HG02938 (cell line): ENCODE measurements around the gene NUP93.

Experiments
- ATAC-seq: cut with Tn5 transposase; IDR thresholded peaks from one replicate; pipeline ENCODE4 v1.9.1; 2021; ENCODE audit warnings: mild to moderate bottlenecking, moderate library complexity; ENCODE audit not compliant: unreplicated experiment

Gene NUP93

DNA sequence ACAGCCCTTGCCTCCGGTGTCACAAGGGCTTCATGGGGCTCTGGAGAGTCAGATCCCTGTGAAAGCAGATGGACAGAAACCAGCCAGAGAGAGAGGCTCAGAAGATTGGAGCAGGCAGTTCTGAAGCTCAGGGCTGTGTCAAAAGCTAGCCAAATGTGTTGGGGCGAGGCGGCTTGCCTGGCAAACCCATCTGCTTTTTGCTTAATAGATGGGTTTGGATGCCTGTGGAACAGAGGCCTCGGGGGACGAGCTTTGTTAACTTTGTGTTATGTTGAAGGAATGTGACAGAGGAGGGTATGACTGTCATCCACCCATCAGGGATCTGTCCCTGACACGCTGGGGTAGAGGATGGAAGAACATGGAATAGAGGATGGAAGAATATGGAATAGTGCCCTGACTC lies 114.1 kb downstream of the NUP93 start:
- ATAC-seq = no peak

DNA sequence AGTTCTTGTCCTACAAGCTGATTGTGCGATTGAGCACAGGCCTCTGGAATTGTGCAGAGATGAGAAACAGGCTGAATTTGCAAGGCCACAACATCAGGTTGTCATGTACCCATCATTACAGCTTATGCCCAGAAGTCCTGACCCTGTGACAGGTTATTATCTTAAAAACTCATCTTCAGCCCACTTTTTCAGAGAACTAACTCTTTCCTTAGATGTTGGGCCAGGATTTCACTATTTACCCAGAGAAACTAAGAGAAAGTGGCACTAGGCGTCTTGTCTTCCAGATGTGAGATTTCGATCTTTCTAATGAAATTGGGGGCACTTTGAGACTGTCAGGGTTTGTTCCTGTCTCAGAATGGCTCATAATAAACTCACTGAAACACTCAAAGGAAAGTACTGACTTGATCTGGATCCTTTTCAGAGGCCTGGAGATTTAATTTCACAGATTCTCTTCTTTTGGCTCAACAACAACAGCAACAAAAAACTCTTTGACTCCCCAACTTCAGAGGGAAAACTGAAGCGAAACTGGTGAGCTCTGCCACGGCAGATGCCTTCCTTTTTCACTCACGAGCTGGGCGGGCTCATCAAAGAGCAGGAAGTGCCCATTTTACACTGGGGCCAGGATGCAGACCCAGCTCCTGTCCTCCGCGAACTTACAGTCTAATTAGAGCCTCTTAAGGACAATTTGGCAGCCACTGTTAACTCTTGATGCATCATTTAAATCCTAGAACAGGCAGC lies 117.4 kb downstream of the NUP93 start:
- ATAC-seq = no peak

DNA sequence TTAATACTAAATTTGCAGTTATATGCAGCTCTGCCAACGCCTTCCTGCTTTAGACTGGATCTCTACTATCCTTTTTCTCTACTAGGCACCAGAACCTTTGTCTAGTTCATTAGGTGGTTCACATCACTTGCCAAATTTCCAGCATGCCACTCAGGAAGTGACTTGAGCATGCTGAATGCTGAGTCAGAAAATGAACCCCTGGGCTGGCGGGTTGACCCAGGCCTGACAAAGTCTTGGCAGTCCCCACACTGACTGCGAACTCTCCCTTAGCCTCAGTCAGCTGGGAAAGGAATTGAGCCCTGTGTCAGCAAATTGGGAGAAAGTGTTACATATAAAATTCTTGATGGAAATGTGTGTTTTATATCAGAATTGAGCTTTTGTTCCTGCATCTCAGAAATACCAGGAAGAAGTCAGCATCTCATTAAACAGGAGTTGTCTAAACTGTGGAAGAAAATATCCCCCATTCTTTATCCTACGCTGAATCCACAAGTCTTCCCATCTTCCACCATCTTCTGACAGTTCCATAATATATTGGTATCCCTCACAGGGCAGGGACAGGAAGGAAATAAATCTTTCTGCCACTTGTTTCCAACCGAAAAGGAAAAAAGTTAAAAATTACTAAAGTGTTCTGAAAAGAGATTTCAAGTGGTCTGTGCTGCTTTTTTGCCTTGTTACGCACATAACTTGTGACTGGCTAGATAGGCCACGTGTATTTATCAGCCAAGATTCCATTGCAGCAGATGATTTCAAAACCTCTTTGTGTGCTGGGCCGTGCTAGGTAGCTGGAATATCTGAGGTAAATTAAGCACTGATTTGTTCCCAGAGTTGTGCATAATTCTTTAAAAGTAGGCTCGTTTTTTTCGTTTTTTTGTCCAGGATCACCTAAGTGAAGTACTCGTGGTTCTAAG lies 118.4 kb downstream of the NUP93 start:
- ATAC-seq = no peak

DNA sequence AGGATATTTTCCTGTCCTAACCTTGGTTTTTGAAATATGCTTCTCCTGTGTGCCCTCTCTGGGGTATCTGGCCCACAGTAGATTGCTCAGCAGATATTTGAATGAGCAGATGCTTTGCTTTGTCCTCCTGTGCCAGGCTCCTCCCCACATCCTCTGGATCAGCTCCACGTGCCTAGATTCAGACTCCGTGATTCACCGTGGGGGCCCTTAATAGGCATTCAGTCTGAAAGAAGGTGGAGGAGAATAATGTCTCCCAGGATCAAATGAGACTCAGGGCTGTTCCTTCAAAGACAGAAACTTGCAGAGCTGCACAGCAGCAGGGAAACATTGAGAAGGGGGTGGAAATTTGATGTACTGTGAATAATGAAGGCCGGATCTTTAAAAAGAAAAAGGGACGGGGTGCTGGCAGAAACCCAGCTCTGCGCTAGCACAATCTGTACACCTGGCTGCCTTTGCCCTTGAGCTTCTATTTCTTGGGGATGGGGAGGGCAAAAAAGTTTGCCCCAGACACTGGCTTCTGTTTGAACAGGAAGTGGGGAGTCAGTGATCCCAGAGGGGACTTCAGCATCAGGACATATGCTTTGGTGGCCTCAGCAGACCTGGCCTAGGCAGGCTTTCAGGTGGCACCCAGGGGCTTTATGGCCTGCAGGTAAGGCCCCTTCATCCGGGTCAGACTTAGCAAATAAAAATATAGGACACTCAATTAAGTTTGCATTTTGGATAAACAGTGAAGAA lies 119.2 kb downstream of the NUP93 start:
- ATAC-seq = no peak

DNA sequence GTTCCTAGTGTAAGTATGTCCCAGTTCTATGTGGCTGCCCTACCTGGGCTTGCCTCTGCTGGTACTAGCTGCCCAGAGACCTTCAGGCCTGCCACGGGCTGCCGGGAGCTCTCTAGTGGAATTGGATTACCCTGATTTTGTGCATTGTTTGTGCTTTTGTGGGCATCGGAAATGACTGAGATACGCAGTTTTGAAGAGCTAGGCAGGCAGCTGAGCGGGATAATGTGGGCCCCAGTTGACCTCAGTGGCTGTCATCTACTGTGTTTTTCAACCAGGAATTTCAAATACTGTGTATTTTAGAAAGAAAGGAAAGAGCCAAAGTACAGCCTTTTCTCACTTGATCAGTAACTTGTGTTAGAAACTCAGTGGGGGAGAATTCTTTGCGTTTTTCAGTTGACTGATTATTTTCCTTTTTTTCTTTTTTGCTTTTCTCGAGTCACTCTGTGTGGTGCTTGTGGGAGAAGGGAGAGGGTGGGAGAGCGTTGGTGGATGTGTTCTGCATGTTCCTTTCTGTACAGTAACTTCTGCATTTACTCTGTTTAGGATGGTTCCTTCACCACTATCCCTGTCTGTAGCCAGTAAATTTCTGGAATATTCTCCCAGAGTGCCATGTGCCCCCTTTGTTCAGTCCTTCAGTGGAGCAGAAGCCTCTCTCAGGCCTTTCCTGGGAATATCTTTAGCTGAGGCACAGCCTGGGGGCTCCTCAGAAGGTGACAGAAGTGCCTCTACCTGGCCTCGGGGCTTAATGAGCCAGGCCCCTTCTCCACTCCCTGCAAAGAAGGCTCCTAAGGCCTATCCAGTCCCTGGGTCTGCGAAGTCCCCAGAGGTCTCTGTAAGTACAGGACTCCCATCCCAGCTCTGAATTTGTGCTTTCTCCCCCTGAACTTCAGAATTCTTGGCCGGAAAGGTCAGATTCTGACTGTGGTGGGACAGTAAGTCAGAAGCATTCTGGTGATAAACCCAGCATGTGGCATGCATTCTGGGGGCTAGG lies 120.1 kb downstream of the NUP93 start:
- ATAC-seq = no peak

DNA sequence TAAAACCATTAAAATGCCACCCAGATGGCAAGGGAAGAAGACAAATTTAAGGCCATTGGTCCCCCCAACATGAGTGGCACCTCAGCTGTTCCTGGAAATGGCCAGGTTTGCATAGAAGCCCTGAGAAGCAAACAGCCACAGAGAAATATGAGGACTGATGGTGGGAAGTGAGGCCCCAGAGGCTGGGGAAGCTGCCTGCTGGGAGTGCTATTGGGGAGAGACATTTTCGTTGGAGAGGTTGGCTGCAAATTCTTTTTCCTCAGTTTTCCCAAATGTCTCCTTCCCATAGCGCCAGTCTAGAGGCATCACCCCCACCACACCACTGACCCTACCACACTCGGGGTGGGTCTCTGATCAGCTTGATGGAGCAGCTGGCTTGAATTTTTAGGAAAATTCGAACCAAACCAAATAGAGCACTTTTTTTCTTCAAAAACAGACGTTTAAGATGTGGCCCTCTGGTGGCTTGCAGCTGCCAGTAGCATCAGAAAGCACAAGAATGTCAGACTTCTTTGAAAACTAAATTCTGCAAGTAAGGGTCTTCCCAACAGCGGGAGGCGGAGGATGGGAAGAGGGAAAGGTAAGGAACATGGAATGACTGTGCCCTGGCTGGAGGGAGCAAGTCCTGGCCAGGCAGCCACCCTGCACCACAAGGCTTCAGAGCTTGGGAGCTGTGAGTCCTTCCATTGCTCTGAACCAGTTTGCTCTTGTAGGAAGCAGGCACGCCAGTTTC lies 121.9 kb downstream of the NUP93 start:
- ATAC-seq = no peak

DNA sequence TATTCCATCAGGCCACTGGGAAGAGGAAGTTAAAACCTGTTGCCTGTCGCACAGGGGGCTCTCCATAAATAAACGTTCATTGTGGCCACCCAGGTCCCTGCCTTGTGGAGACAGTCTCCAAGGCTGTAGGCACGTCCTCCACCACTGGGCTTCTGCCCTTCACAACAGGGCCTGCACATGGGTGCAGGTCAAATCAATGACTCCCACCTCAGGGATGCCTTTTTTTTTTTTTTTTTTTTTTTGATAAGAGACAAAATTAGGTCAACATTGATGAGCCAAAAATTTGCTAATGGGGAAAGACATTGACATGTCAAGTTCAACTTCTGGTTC lies 122.4 kb downstream of the NUP93 start:
- ATAC-seq = no peak

DNA sequence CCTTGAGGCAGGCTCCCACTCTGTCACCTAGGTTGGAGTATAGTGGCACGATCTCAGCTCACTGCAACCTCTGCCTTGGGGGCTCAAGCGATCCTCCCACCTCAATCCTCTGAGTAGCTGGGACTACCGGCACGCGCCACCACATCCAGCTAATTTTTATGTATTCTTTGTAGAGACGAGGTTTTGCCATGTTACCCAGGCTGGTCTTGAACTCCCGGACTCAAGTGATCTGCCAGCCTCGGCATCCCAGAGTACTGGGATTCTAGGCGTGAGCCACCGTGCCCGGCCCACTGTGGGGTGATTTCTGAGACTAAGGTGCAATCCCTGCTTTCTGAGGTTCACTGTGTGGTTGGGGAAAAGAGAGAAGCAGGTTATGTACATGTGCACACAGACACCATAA lies 123.0 kb downstream of the NUP93 start:
- no peak for ATAC-seq

DNA sequence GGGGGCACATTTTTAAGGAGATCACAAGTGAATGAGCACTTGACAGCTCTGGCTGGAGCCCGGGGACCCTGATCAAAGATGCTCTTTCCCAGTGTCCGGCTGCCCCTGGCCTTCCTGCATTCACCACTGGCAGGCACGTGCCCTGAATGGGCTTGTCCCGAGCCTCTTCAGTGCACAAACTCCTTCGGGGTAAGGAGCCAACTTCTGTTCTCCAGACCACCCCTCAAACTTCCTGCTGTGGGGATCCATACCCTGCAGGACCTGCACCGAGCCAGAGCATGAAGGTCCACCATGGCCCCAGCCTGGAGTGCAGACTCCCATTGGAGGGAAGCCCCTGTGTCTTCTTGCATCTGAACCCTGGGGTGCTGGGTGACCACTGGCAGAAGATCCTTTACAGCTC lies 125.3 kb downstream of the NUP93 start:
- no peak for ATAC-seq

DNA sequence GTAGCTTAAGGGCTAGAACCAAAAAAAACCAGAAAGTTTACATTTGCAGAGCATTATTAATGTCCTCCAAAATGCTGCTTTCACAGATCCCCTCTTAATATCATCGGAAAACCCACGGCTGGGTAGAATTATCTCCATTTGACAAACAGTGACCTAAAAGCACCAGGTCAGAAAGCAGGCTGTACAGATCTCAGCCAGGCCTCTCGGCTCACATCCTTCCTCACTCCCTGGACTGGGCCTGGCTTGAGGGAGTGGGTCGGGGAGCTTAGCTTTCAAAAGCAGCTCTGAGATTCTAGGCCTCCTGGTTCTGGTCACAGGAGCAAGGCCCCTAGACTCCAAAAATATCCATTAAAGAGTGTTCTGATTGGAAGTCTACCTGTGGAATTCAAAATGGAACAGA lies 126.0 kb downstream of the NUP93 start:
- no peak for ATAC-seq

DNA sequence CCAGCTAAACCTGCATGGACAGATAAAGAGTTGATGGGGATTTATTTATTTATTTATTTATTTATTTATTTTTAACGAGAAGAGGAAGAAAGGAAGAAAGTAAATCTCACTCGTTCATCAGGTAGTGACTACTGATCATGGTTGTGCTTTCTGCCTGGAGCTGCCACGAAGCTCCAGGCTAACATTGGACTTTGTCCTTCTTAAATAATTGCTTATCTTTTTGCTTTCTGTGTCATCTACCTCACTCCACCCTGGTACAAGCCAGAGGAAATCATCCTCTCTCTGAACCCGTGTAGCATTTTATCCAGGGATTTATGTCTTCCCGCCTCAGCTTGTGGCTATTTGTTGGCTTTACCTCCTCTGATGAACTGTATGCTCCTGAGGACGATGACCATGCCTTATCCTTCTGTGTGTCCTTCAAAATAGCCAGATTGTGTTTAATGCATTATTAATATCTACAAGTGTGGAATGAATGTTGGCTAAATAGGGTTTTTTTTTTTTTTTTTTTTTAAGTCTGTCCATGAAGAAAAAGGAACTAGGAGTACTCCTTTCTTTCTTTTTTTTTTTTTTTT lies 127.0 kb downstream of the NUP93 start:
- no peak for ATAC-seq

DNA sequence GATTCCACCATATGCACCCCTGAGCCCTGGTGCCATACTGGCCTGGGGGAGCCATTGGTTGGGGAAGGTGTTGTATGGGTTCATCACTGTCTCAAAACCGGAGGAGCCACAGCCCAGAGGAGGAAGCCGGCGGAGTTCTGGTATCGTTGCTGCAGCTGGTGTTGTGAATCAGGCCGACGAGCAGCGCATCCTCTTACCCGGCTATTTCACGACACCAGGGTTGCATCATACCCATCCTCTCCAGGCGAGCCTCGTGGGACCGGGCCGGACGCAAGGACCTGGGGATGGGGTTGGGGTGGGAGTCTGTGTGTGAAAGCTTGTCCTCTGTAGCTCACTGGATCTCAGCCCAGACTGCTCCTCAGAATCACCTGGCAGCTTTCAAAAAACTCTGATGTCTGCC lies 128.4 kb downstream of the NUP93 start:
- ATAC-seq = no peak

DNA sequence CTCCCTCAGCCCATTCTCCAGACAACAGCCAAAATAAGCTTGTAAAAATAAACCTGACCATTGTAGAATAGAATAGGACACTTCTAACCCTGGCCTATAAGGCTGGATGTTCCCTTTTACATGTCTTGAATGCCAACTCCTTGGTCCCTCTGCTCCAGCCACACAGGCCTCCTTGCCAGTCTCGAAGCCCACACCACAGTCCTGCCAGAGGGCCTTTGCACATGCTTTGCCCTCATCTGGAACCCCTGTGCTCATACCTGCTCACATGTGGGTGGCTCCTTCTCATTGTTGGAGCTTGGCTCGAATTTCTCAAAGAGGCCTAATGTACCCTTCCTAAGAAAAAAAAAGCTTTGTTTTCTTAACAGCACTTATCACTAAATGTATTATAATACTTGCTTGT lies 129.7 kb downstream of the NUP93 start:
- ATAC-seq = no peak

DNA sequence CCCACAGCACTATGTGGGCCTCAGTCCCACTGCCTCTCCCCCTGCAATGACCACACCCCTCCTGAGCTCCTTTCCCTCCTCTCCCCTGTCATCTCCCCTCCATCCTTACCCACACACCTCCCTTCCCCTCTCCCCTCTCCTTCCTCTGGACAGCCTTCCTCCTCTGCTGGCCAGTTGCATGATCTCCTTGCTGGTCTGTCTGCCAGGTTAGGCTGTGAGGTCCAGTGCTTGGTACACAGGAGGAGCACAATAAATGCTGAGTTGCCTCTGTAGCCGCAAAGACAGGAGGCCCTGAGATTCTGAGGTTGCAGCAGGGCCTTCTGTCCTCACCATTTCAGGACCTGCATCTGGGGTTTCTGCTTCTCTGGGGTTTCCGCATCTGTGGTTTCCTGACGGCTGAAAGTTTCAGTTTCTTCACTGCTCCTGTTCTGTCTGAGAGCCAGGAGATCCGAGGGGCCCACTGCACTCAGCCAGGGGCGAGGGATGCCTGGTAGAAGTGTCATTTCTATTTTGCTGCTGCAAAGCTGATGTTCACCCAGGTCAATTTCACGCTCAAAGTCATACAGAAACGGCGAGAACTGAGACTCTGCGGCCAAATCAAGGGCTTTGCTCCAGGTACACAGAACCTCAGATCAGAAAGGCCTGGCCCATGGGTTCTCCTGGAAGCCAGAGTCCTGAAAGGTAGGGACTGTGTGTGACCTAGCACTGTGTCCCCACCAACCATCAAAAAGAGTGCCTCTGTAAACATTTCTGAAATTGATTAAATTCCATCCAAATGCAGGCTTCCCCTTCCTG lies 130.5 kb downstream of the NUP93 start:
- peak; percentile 81 for ATAC-seq

DNA sequence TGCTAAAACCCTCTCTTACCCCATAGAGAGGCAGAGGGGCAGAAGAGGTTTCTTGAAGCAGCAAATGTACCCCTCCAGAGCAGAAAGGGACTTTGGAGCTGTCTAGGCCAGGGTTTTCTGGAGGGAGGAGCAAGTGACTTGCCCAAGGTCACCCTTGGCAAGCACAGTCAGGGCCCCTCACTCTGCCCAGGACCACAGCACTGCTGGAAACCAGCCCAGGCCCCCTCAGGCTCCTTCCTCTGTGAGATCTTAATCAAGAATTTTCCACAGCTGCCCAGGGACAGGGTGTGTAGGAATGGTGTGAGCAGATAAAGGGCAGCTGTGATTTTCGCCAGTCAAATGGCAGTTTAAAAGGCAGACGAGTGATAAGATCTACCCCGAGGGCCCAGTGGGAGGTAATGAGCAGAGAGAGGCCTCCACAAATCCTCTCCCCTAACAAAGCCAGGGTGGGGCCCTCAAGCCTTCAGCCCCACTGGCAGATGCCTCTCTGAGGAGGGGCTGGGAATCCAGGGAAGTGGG lies 131.2 kb downstream of the NUP93 start:
- ATAC-seq = no peak

DNA sequence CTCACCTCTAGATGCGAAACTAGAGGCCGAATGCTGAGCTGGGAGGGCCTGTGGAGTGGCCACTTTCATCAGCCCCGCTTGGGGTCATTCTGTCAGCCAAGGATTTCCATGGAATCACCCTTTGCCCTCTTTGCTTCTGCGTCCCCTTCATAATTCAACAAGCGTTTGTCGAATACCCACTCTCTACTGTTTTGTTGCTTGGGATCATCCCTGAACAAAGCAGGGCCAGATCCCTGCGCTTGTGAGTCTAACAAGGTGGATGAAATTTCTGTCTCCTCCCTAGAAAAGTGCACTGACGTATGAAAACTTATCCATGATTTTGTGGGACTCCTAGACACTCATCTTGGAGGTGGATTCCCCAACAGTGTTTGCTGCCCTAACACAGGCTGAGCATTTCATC lies 131.8 kb downstream of the NUP93 start:
- ATAC-seq = no peak

DNA sequence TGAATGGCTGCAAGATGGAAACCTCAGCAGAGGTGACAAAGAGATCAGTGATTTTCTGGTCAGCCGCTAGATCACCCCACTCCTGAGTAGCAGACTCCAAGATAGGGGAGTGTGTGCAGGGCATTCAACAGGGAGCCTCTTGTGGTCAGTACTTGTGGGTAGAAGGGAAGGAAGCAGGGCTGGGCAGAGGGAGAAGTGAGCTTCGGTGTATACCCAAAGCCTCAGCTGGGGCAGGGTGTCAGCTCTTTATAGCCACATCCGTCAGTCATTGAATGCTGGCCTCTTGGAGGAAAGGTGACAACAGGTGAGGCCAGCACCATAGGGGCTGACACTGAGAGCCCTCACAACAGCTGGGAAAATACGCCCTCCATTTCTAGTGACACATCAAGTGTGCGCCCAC lies 132.8 kb downstream of the NUP93 start:
- ATAC-seq = no peak

DNA sequence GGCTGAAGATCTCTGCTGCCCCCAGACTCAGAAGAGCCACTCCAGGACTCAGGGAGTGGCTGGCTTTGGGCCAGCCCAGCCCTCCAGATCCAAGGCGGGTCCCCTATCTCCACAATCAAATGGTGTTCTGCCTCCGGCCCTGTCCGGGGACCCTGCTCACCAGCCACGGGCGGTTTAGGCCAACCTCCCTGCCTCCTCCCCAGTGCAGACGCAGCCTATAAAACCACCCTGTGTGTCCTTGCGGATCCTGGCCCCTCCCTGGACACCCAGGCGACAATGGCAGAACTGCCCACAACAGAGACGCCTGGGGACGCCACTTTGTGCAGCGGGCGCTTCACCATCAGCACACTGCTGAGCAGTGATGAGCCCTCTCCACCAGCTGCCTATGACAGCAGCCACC lies 135.0 kb downstream of the NUP93 start, which contains the start of gene SLC12A3:
SLC12A3 (plus strand) TSS at position 248 of the 400 bp plus-strand sequence; CDS start at position 277, 29 bp downstream.
- ATAC-seq = no peak
